MM.1S (cell line): ENCODE measurements around the gene ARHGEF5.
"Not testable (repeated sequence)": the region's sequence is repeated elsewhere in the genome, so short reads cannot be mapped to it uniquely, and the experiment has no call there.

Source experiments
- DNase-seq: peaks from one replicate; pipeline ENCODE4 v3.0.0-alpha.2; 2015
- H2AFZ ChIP-seq: fragments of 300-600 bp; sonication (generic); 2 replicates; pipeline ENCODE4 v1.6.0; 2016; ENCODE audit warnings: antibody characterized with exemption, low read length
- H3F3A ChIP-seq: fragments of 300-600 bp; sonication (generic); 2 replicates; pipeline ENCODE4 v1.6.1; 2016; ENCODE audit warnings: mild to moderate bottlenecking, antibody characterized with exemption, low read length, moderate library complexity, mixed read lengths; ENCODE audit not compliant: insufficient read depth
- H3K27ac ChIP-seq: fragments of 300-600 bp; sonication (generic); 2 replicates; pipeline ENCODE4 v1.5.1; 2016; ENCODE audit warnings: mild to moderate bottlenecking, low read length
- H3K27me3 ChIP-seq: fragments of 300-600 bp; sonication (generic); replicated peaks from 2 replicates; pipeline ENCODE4 v1.6.0; 2016; ENCODE audit warnings: low read length; ENCODE audit not compliant: insufficient read depth
- H3K36me3 ChIP-seq: fragments of 300-600 bp; sonication (generic); replicated peaks from 2 replicates; pipeline ENCODE4 v1.6.1; 2016; ENCODE audit warnings: mild to moderate bottlenecking, low read length, mixed read lengths; ENCODE audit not compliant: insufficient read depth
- H3K4me1 ChIP-seq: fragments of 300-600 bp; sonication (generic); 2 replicates; pipeline ENCODE4 v1.6.1; 2016; ENCODE audit warnings: low read length, mixed read lengths
- H3K4me2 ChIP-seq: fragments of 300-600 bp; sonication (generic); 2 replicates; pipeline ENCODE4 v1.6.0; 2016; ENCODE audit warnings: low read depth, low read length
- H3K4me3 ChIP-seq: fragments of 300-600 bp; sonication (generic); 2 replicates; pipeline ENCODE4 v1.5.1; 2016; ENCODE audit warnings: low read length, mixed read lengths
- H3K79me2 ChIP-seq: fragments of 300-600 bp; sonication (generic); 2 replicates; pipeline ENCODE4 v1.6.1; 2016; ENCODE audit warnings: mixed run types, low read length, mixed read lengths
- H3K9ac ChIP-seq: fragments of 300-600 bp; sonication (generic); 2 replicates; pipeline ENCODE4 v1.6.1; 2016; ENCODE audit warnings: low read length, mixed read lengths
- H3K9me2 ChIP-seq: fragments of 300-600 bp; sonication (generic); replicated peaks from 2 replicates; pipeline ENCODE4 v1.6.1; 2016; ENCODE audit warnings: mild to moderate bottlenecking, low read length, mixed read lengths; ENCODE audit not compliant: insufficient read depth
- H3K9me3 ChIP-seq: fragments of 300-600 bp; sonication (generic); replicated peaks from 2 replicates; pipeline ENCODE4 v1.6.1; 2016; ENCODE audit warnings: mild to moderate bottlenecking, low read length, mixed read lengths; ENCODE audit not compliant: insufficient read depth
- H4K20me1 ChIP-seq: fragments of 300-600 bp; sonication (generic); 2 replicates; pipeline ENCODE4 v1.6.1; 2016; ENCODE audit warnings: mild to moderate bottlenecking, low read length, moderate library complexity, mixed read lengths; ENCODE audit not compliant: insufficient read depth

ARHGEF5 gene

GRCh38 chr7:144325868-144326267, 29.3 kb upstream of the ARHGEF5 start:
- H4K20me1 ChIP-seq, H3K79me2 ChIP-seq, H2AFZ ChIP-seq, H3K9me2 ChIP-seq, H3K36me3 ChIP-seq, H3K9ac ChIP-seq, DNase-seq, H3K27ac ChIP-seq, H3F3A ChIP-seq, H3K27me3 ChIP-seq, H3K4me3 ChIP-seq, H3K4me2 ChIP-seq, H3K4me1 ChIP-seq, H3K9me3 ChIP-seq: not testable (repeated sequence)

GRCh38 chr7:144330044-144330443, 25.2 kb upstream of the ARHGEF5 start:
- H3K79me2 ChIP-seq, H3K27me3 ChIP-seq, H3K4me1 ChIP-seq, H3K4me2 ChIP-seq, H3K4me3 ChIP-seq, H2AFZ ChIP-seq, H3F3A ChIP-seq, H3K27ac ChIP-seq, H3K36me3 ChIP-seq, H3K9me3 ChIP-seq, H3K9ac ChIP-seq, H4K20me1 ChIP-seq, DNase-seq, H3K9me2 ChIP-seq: not testable (repeated sequence)

GRCh38 chr7:144331221-144331995, 23.8 kb upstream of the ARHGEF5 start:
- H3K4me2 ChIP-seq, H3K4me1 ChIP-seq, DNase-seq, H3K9me3 ChIP-seq, H3K79me2 ChIP-seq, H3K27ac ChIP-seq, H2AFZ ChIP-seq, H4K20me1 ChIP-seq, H3K36me3 ChIP-seq, H3K9ac ChIP-seq, H3K9me2 ChIP-seq, H3F3A ChIP-seq, H3K4me3 ChIP-seq, H3K27me3 ChIP-seq: not testable (repeated sequence)

GRCh38 chr7:144331996-144332288, 23.3 kb upstream of the ARHGEF5 start:
- H3K27me3 ChIP-seq, H3K9ac ChIP-seq, H3K9me2 ChIP-seq, H3K27ac ChIP-seq, H3K36me3 ChIP-seq, H3K4me2 ChIP-seq, H3K9me3 ChIP-seq, H3K4me3 ChIP-seq, H3K4me1 ChIP-seq, H4K20me1 ChIP-seq, H2AFZ ChIP-seq, DNase-seq, H3K79me2 ChIP-seq, H3F3A ChIP-seq: not testable (repeated sequence)

GRCh38 chr7:144348625-144349024, 6.6 kb upstream of the ARHGEF5 start:
- not testable (repeated sequence) for H3K36me3 ChIP-seq, H3K4me3 ChIP-seq, H3K9me2 ChIP-seq, H4K20me1 ChIP-seq, H3K27me3 ChIP-seq, DNase-seq, H3K9ac ChIP-seq, H3K27ac ChIP-seq, H2AFZ ChIP-seq, H3K4me2 ChIP-seq, H3K4me1 ChIP-seq, H3K79me2 ChIP-seq, H3F3A ChIP-seq, H3K9me3 ChIP-seq

- DNase-seq, H3K27me3 ChIP-seq, H3K4me1 ChIP-seq, H3F3A ChIP-seq, H3K4me2 ChIP-seq, H3K27ac ChIP-seq, H2AFZ ChIP-seq, H3K4me3 ChIP-seq, H3K9ac ChIP-seq, H3K36me3 ChIP-seq, H3K9me2 ChIP-seq, H3K79me2 ChIP-seq, H3K9me3 ChIP-seq, H4K20me1 ChIP-seq: not testable (repeated sequence)
Measured at GRCh38 chr7:144351667-144352066, 3.5 kb upstream of the ARHGEF5 start.

GRCh38 chr7:144356185-144356584, 983 bp downstream of the ARHGEF5 start:
- H3K9ac ChIP-seq, H3K27me3 ChIP-seq, H3K36me3 ChIP-seq, H3K27ac ChIP-seq, H3K4me2 ChIP-seq, H3K4me1 ChIP-seq, H3K79me2 ChIP-seq, H3K9me2 ChIP-seq, H3K9me3 ChIP-seq, H4K20me1 ChIP-seq, DNase-seq, H3F3A ChIP-seq, H3K4me3 ChIP-seq, H2AFZ ChIP-seq: not testable (repeated sequence)

- H3K4me3 ChIP-seq, H3K4me1 ChIP-seq, H2AFZ ChIP-seq, H3F3A ChIP-seq, H3K27ac ChIP-seq, H3K9me3 ChIP-seq, H3K4me2 ChIP-seq, H3K79me2 ChIP-seq, H4K20me1 ChIP-seq, H3K9me2 ChIP-seq, H3K36me3 ChIP-seq, H3K27me3 ChIP-seq, DNase-seq, H3K9ac ChIP-seq: not testable (repeated sequence)
Measured at GRCh38 chr7:144356860-144357259, 1.7 kb downstream of the ARHGEF5 start.
